GM18499 (cell line): ENCODE data around the gene SNX11.
"Not testable (repeated sequence)": the region's sequence is repeated elsewhere in the genome, so short reads cannot be mapped to it uniquely, and the experiment has no call there.

Experiments used
- ATAC-seq: cut with Tn5 transposase; IDR thresholded peaks from one replicate; pipeline ENCODE4 v1.9.1; 2021; ENCODE audit warnings: moderate number of reproducible peaks; ENCODE audit not compliant: insufficient read depth, unreplicated experiment

SNX11 gene

DNA sequence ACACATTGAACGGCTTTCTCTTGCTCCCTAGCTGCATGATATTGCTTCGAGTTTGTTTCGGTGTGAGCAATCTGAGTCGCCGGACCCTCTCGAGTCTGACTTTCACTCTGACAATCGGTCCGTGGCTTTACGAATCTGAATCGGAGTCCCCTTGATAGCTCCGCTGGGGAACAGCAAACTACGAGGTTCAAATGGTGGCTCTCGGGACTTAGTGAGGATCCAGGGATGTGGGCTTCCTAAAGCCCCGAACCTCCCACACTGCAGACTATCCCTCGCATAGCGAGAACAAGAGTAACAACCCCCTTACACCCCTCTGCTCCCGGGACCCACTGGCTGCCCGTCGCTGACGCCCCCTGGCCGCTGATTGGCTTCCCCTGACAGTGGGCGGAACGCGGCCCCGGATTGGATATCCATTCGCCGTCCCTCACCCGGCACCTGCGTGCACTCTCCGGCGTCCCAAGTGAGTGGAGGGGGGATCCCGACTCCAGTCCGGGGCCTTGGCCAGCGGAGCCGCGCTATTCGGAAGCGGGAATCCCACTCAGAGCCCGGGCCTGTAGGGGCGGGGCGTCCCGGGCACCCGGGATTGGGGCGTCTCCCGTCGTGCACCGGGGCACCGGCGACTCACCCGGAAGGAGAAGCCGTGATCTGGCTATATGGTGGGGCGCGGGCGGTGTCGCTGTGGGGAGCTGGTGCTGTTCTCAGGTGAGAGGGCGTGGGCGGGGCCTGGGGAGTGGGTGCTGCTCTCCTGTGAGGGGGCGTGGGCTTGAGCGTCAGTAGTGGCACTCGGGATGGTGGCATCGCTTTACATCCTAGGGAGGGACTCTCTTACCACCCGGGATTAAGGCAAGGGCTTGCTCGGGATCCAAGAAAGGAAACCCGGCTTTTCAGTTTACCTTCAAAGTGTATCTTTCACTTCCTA lies at the start of gene SNX11:
Gene SNX11, plus strand, starts transcription at position 630 of the 919 bp plus-strand sequence. CDS start 4,278 bp downstream, outside the sequence.
- ATAC-seq, result peak; percentile 47

DNA sequence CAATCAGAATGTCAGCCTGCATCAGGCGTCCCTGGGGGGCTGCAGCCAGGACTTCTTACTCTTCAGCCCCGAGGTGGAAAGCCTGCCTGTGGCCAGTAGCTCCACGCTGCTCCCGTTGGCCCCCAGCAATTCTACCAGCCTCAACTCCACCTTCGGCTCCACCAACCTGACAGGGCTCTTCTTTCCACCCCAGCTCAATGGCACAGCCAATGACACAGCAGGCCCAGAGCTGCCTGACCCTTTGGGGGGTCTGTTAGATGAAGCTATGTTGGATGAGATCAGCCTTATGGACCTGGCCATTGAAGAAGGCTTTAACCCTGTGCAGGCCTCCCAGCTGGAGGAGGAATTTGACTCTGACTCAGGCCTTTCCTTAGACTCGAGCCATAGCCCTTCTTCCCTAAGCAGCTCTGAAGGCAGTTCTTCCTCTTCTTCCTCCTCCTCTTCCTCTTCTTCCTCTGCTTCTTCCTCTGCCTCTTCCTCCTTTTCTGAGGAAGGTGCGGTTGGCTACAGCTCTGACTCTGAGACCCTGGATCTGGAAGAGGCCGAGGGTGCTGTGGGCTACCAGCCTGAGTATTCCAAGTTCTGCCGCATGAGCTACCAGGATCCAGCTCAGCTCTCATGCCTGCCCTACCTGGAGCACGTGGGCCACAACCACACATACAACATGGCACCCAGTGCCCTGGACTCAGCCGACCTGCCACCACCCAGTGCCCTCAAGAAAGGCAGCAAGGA lies 49.0 kb upstream of the SNX11 start:
- ATAC-seq, result no peak

GRCh38 chr17:48059125-48059668 lies 48.4 kb upstream of the SNX11 start:
- no peak for ATAC-seq

- no peak for ATAC-seq
Measured at GRCh38 chr17:48060249-48060648, 47.3 kb upstream of the SNX11 start.

DNA sequence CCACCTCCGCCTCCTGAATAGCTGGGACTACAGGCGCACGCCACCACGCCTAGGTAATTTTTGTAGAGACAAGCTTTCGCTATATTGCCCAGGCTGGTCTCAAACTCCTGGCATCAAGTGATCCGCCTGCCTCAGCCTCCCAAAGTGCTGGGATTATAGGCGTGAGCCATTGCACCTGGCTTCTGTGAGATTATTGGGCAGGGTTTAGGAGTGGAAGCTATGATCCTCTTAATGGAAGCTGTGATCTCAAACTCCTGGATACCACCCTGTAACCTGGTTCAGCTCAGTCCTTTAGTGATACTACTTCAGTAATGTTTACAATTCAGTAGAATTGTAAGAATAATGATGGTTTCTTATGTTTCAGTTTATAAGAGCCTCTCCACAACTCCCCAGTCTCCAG lies 45.3 kb upstream of the SNX11 start:
- ATAC-seq, result no peak

DNA sequence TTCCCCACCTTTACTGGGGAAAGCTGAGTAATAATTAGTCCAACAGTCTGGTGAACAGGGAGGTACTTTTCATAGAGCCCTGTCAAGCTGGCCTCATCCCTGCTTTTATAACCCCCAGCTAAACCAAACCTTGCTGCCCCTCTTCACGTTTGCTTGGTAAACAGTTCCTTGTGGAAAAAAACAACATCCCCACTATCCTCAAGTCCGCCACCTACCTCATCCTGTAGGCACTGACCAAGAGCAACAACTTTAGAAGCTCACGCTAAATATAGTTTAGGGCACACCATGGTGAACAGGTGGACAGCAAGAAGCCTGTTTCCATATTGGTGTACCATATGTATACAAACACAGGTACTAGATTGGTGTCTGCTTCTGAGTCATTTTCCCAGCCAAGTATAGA lies 42.9 kb upstream of the SNX11 start:
- ATAC-seq, result no peak

- no peak for ATAC-seq
Measured at GRCh38 chr17:48066192-48066591, 41.4 kb upstream of the SNX11 start.

GRCh38 chr17:48066656-48067055 lies 40.9 kb upstream of the SNX11 start:
- ATAC-seq, result no peak

DNA sequence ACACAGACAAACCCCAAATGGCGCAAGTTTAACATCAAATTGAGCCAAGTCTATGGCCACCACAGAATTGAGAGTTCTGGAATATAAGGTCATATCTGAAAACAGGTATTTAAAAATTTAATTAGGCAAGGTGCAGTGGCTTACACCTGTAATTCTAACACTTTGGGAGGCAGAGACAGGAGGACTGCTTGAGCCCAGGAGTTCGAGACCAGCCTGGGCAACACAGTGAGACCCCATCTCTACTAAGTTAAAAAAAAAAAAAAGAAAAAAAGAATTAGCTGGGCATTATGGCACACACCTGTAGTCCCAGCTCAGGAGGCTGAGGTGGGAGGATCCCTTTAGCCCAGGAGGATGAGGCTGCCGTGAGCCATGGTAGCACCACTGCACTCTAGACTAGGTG lies 40.3 kb upstream of the SNX11 start:
- no peak for ATAC-seq

DNA sequence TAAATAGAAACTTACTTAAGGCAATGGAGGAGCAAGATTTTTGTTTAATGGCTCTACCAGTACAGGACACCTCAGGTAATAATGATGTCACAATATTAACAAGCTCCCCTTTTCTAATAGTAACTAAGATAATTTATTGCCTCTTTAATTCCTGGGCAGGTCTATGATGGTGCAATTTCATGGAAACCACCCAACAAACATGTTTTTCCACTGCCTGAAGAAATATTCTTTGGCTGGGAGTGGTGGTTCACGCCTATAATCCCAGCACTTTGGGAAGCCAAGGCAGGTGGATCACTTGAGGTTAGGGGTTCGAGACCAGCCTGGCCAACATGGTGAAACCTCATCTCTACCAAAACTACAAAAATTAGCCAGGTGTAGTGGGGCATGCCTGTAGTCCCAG lies 39.8 kb upstream of the SNX11 start:
- ATAC-seq, result not testable (repeated sequence)

GRCh38 chr17:48068491-48068961 lies 39.0 kb upstream of the SNX11 start:
- ATAC-seq, result no peak

DNA sequence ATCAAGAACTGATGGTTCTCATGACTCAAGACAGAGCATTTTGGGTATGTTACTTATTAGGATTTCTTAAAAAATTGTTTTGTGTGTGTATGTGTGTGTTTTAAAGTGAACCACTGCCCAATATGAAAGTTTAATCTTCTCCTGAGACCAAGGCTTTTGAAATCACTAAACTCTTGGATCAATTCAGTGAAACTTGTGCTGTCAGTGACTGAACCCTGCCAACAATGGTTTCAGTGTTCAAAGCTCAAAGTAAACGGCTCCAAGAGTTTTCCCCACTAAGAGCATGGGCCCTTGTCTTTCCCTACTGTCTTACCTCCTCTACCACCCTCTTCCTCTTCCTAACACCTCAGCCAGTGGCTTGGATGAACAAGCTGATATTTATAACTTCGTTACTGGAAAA lies 37.4 kb upstream of the SNX11 start:
- no peak for ATAC-seq

DNA sequence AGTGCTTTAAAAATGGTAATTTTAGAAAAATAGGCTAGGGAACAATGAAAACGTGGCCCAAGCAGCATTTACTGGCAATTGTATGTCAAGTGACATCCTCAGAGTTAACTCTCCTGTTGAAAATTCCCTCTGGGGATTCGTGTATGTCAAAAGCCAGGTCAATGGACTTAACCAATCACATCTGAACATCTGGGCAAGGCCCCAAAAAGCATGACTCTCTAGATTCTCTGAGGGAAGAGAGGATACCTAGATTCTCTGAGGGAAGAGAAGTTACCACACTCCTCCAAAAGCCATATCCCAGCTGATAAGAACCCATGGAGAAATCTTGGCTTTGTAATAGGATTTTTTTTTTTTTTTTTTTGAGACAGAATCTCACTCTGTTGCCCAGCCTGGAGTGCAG lies 35.9 kb upstream of the SNX11 start:
- no peak for ATAC-seq

DNA sequence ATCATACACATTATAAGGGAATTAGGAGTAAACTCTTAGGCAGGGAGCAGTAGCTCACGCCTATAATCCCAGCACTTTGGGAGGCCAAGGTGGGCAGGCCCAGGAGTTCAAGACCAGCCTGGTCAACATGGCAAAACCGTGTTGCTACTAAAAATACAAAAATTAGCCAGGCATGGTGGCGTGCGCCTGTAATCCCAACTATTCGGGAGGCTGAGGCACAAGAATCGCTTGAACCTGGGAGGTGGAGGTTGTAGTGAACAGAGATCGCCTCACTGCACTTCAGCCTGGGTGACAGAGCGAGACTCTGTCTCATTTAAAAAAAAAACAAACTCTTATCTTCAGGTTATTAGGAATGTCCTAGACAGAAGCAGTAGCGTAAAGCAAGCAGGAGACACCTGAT lies 34.8 kb upstream of the SNX11 start:
- not testable (repeated sequence) for ATAC-seq

DNA sequence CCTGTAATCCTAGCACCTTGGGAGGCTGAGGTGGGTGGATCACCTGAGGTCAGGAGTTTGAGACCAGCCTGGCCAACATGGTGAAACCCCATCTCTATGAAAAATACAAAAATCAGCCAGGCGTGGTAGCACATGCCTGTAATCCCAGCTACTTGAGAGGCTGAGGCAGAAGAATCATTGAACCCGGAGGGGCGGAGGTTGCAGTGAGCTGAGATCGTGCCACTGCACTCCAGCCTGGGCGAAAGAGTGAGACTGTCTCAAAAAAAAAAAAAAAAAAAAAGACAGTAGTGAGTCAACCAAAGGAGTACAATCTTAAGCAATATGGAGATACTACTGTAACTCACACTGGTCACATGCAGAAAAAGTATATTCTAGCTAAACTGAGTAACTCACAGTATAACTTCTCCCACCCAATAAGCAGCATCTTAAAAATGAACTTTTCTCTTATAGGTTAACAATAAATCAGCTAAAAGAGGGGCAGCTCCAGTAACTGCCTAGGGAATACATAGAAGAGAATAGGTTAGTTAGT lies 33.9 kb upstream of the SNX11 start:
- ATAC-seq, result not testable (repeated sequence)

- ATAC-seq, result no peak
Measured at GRCh38 chr17:48074322-48075081, 33.1 kb upstream of the SNX11 start.

DNA sequence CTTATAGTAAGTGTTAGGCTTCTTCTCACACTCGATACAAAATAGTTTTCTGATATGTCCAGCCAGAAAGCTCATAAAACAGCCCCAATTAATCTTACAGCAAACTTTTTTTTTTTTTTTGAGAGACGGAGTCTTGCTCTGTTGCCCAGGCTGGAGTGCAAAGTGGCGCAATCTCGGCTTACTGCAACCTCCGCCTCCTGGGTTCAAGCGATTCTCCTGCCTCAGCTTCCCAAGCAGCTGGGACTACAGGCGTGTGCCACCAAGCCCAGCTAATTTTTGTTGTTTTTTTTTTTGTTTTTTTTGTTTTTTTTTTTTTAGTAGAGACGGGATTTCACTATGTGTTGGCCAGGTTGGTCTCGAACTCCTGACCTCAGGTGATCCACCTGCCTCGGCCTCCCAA lies 30.4 kb upstream of the SNX11 start:
- ATAC-seq, result not testable (repeated sequence)

- ATAC-seq, result no peak
Measured at GRCh38 chr17:48081858-48082257, 25.7 kb upstream of the SNX11 start.

GRCh38 chr17:48084932-48085331 lies 22.6 kb upstream of the SNX11 start:
- no peak for ATAC-seq
